SK-N-SH treated with all-trans-retinoic acid at 6 μM for 48 hours (cell line): Measurements from ENCODE around the gene WDR48.

ENCODE experiments used
- BACH2 ChIP-seq: fragments of 250-450 bp; sonication (Bioruptor Pico); IDR thresholded peaks from 2 replicates; pipeline ENCODE4 v1.9.0; 2021; ENCODE audit warnings: mild to moderate bottlenecking, borderline replicate concordance
- CSDC2 ChIP-seq: fragments of 250-450 bp; sonication (Bioruptor Pico); IDR thresholded peaks from 2 replicates; pipeline ENCODE4 v1.5.0; 2020; ENCODE audit warnings: mild to moderate bottlenecking, moderate library complexity
- ESRRG ChIP-seq: fragments of 250-450 bp; sonication (Bioruptor Pico); IDR thresholded peaks from 2 replicates; pipeline ENCODE4 v1.6.1; 2021; ENCODE audit warnings: mild to moderate bottlenecking
- GLIS3 ChIP-seq: fragments of 250-450 bp; sonication (Bioruptor Pico); IDR thresholded peaks from 2 replicates; pipeline ENCODE4 v1.5.0; 2020; ENCODE audit warnings: mild to moderate bottlenecking, moderate library complexity
- ISL1 ChIP-seq: fragments of 250-450 bp; sonication (Bioruptor Pico); IDR thresholded peaks from 2 replicates; pipeline ENCODE4 v2.1.2; 2022; ENCODE audit warnings: mild to moderate bottlenecking, moderate library complexity
- SNAI2 ChIP-seq: fragments of 250-450 bp; sonication (Bioruptor Pico); IDR thresholded peaks from 2 replicates; pipeline ENCODE4 v1.5.0; 2020; ENCODE audit warnings: mild to moderate bottlenecking, moderate library complexity
- TCF4 ChIP-seq: fragments of 250-450 bp; sonication (Bioruptor Pico); IDR thresholded peaks from 2 replicates; pipeline ENCODE4 v1.8.0; 2021; ENCODE audit warnings: mild to moderate bottlenecking, moderate library complexity, borderline replicate concordance
- ZC3H10 ChIP-seq: fragments of 250-450 bp; sonication (Bioruptor Pico); IDR thresholded peaks from 2 replicates; pipeline ENCODE4 v1.5.1; 2021; ENCODE audit warnings: mild to moderate bottlenecking, moderate library complexity
- ZFP30 ChIP-seq: fragments of 450-650 bp; formaldehyde crosslinking; IDR thresholded peaks from 2 replicates; pipeline ENCODE4 v1.5.0; 2022; ENCODE audit warnings: mild to moderate bottlenecking, moderate library complexity
- ZNF70 ChIP-seq: fragments of 450-650 bp; formaldehyde crosslinking; IDR thresholded peaks from 2 replicates; pipeline ENCODE4 v1.5.0; 2020; ENCODE audit warnings: mild to moderate bottlenecking, moderate library complexity
- TF ChIP-seq, protein P1 (sequence below): fragments of 250-450 bp; sonication (Bioruptor Pico); IDR thresholded peaks from 2 replicates; pipeline ENCODE4 v1.8.0; 2021; ENCODE audit warnings: low read depth, mild to moderate bottlenecking, moderate library complexity, borderline replicate concordance

DNA sequence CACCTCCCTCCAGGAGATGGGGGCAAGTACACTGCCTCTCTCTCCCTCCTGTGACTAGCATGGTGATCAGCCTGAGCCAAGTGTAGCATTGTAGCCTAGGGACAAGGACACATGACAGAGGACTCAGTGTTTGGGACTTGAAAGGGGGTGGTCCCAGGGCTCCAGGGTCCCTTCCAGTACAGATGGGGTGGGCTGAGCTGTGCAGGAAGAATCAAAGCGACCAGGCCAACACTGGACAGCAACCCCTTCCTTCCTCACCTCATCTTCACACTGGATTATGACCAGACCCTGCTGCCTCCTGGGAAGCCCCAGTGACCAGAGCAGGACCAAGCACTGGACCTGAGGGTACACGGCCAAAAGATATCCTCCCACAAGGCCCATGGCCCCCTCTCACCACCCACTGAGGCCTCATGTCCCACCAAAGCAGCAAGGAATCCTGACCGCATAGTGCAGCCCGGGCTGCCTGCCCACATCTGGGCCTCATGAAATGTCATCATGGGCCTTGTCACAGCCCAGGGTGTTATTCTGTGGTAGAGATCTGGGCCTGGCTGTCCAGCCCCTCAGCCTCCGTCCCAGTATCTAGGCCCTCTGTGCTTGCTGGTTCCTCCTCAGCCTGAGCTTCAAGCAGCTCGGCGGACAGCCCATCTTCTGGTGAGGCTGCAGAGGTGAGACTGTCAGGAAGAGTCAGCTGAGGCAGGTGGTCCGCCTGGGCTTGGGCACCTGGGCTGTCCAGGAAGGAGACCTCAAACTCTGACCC lies 46.1 kb downstream of the WDR48 start:
- no peak for TF ChIP-seq CSDC2 (CRISPR knock-in tag)
- TF ChIP-seq ISL1 (CRISPR knock-in tag), result no peak
- no peak for TF ChIP-seq ESRRG (CRISPR knock-in tag)
- no peak for TF ChIP-seq ZNF70 (CRISPR knock-in tag)
- no peak for TF ChIP-seq ZFP30 (CRISPR knock-in tag)
- TF ChIP-seq ZC3H10 (CRISPR knock-in tag), result no peak
- TF ChIP-seq BACH2 (CRISPR knock-in tag), result no peak
- TF ChIP-seq SNAI2 (CRISPR knock-in tag), result no peak
- no peak for TF ChIP-seq TCF4
- no peak for TF ChIP-seq GLIS3 (CRISPR knock-in tag)
- TF ChIP-seq, protein P1, sequence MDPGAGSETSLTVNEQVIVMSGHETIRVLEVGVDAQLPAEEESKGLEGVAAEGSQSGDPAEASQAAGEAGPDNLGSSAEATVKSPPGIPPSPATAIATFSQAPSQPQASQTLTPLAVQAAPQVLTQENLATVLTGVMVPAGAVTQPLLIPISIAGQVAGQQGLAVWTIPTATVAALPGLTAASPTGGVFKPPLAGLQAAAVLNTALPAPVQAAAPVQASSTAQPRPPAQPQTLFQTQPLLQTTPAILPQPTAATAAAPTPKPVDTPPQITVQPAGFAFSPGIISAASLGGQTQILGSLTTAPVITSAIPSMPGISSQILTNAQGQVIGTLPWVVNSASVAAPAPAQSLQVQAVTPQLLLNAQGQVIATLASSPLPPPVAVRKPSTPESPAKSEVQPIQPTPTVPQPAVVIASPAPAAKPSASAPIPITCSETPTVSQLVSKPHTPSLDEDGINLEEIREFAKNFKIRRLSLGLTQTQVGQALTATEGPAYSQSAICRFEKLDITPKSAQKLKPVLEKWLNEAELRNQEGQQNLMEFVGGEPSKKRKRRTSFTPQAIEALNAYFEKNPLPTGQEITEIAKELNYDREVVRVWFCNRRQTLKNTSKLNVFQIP (CRISPR knock-in tag), result no peak
